ENCODE measurements around the gene SEMA5B. TPM values are rescaled to one million over a fixed set of nuclear protein-coding genes. Genes with fewer than 3 reads are reported as not detected.

The SEMA5B gene
- total and polyA plus RNA-seq, 8 donors = 0.52 to 11.0 (median 1.3) TPM

DNA sequence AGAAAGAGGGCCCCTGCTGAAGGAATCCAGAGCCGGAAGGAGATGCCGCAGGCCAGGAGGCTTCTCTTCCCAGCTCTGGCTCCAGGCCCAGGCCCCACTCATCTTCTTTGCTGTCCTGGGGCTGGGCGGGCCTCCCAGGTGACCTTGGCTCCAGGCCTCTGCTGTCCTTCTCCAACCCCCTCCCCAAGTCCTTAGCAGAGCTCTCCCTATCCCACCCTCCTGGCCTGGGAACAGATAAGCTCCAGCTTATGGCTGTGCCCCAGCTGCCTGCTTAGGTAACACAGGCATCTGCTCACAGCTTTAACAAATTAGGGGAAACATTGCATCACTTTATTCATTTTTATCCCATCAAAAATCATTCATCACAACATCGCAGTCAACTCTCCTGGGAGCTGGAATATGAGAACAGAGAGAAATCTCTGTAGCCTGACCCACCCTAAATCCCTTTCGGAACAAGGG lies 86.9 kb downstream of the SEMA5B start:
- intact Hi-C loops (cut with DNase I) = loop anchor here in 2 of 3 donors (10.0 kb wide), 2 partner anchors 84 to 314 kb away; partner anchors contain the start of gene SEMA5B (in 1 of the 2)
- TF ChIP-seq, protein P1, sequence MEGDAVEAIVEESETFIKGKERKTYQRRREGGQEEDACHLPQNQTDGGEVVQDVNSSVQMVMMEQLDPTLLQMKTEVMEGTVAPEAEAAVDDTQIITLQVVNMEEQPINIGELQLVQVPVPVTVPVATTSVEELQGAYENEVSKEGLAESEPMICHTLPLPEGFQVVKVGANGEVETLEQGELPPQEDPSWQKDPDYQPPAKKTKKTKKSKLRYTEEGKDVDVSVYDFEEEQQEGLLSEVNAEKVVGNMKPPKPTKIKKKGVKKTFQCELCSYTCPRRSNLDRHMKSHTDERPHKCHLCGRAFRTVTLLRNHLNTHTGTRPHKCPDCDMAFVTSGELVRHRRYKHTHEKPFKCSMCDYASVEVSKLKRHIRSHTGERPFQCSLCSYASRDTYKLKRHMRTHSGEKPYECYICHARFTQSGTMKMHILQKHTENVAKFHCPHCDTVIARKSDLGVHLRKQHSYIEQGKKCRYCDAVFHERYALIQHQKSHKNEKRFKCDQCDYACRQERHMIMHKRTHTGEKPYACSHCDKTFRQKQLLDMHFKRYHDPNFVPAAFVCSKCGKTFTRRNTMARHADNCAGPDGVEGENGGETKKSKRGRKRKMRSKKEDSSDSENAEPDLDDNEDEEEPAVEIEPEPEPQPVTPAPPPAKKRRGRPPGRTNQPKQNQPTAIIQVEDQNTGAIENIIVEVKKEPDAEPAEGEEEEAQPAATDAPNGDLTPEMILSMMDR (IDR thresholded peaks at IDR 0.05) = no peak
- Histone ChIP-seq H3K27me3 (no peaks in the 10 kb centered on the region), H3K4me1 (no peaks in the 10 kb centered on the region), H3K36me3 (no peaks in the 10 kb centered on the region), H3K27ac (no peak overlapping the region), H3K4me3 (no peak overlapping the region), H3K9me3 (no peaks in the 10 kb centered on the region)
- FAIRE-seq (no peak), ATAC-seq (no peak), DNase-seq (no peak)
- 70 to 79% methylated on average over 5 of the region's 5 CpGs for WGBS, 2 donors

DNA sequence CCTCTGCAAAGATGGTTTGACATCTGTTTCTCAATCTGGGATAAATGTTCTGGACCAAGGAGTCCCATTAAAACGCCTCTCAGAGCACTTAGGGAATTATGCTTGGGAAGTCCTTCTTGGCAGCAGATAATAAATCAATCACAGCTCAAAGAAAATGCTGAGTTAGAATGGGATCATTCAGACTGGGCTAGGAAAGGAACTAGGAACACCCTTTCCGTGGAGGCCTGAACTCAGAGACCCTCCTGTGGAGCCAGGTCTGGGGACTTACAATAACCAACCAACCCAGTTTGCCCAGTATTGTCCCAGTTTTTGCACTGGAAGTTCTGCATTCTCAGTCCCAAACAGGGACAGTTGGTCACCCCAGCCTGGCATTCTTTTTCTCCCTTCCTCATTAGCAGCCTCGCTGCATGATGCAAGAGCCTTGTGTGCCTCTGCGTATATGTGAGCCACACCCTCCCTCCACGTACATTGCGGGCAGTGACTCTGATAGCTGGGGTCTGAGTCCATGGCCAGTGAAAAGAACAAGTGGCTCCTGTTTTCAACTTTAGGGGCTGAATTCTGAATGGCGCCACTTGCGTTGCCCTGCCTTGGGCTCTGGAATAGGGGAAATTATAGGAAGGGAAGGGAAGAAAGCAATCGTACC lies 88.7 kb downstream of the SEMA5B start:
- DNase-seq (no peak), ATAC-seq (peak in 1 of 4 donors; percentile 17)
- H3K4me3 ChIP-seq = no peak overlapping the region

DNA sequence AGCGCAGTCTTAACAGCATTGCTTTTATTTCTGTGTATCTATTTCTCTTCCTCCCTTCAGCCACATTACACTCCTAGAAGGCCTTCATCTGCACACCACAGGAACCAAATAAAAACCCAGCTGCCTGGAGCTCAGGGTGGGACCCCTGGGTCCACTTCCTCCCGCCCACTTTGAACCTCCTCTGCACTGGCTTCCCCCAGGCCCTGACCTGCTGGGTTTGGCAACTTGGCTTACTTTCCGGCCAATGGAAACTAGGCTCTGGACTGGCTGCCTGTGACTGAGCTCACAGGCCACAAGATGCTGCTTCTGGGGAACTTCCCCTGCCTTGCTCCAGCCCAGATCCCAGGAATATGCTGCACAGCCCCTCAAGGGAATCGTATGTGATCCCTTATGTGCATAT lies 89.8 kb downstream of the SEMA5B start:
- WGBS, 2 donors = 90% methylated on average over 4 of the region's 4 CpGs
- DNase-seq = no peak

More for the DNA sequence above, 88.7 kb downstream of the SEMA5B start:
- Histone ChIP-seq H3K9me3 (no peaks in the 10 kb centered on the region), H3K27ac (no peak overlapping the region), H3K27me3 (no peaks in the 10 kb centered on the region), H3K4me1 (no peaks in the 10 kb centered on the region), H3K36me3 (no peaks in the 10 kb centered on the region)
- no peak for FAIRE-seq
- TF ChIP-seq, protein P1 (IDR thresholded peaks at IDR 0.05) = no peak
- intact Hi-C loops (cut with DNase I) = no loop called here
- 77 to 83% methylated on average over 9 of the region's 9 CpGs for WGBS, 2 donors

DNA sequence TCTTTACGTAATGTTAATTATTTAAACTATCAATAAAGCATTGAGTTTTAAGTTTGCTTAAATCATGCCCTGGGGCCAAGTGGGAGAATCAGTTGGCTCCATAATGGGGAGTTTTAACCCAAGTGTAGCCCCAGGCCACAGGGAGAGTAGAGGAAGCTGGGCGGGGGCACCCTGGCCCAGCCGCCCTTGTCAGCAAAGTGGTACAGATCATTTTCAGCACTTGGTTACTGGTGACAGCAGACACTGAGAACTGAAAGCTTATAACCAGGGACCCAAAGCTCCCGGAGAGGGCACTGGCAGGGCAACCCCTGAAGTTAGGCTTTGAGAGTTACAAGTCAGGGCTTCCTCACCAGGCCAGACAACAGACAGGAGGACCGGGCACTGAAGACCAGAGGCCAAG lies 90.6 kb downstream of the SEMA5B start:
- no peak for FAIRE-seq
- TF ChIP-seq, protein P1 (IDR thresholded peaks at IDR 0.05) = no peak
- Histone ChIP-seq H3K4me1 (no peaks in the 10 kb centered on the region), H3K36me3 (no peaks in the 10 kb centered on the region), H3K9me3 (no peaks in the 10 kb centered on the region), H3K27me3 (no peaks in the 10 kb centered on the region), H3K4me3 (no peak overlapping the region), H3K27ac (no peak overlapping the region)
- no peak for ATAC-seq
- WGBS, 2 donors = 88 to 92% methylated on average over 5 of the region's 5 CpGs
- intact Hi-C loops (cut with DNase I) = no loop called here
- no peak for DNase-seq

More for the DNA sequence above, 89.8 kb downstream of the SEMA5B start:
- TF ChIP-seq, protein P1 (IDR thresholded peaks at IDR 0.05) = no peak
- no peak overlapping the region for H3K4me3 ChIP-seq
- FAIRE-seq (no peak), ATAC-seq (no peak)
- no peaks in the 10 kb centered on the region for H3K9me3 ChIP-seq
- no peaks in the 10 kb centered on the region for H3K36me3 ChIP-seq
- H3K27ac ChIP-seq = no peak overlapping the region
- H3K27me3 ChIP-seq = no peaks in the 10 kb centered on the region
- intact Hi-C loops (cut with DNase I) = no loop called here
- H3K4me1 ChIP-seq = no peaks in the 10 kb centered on the region

DNA sequence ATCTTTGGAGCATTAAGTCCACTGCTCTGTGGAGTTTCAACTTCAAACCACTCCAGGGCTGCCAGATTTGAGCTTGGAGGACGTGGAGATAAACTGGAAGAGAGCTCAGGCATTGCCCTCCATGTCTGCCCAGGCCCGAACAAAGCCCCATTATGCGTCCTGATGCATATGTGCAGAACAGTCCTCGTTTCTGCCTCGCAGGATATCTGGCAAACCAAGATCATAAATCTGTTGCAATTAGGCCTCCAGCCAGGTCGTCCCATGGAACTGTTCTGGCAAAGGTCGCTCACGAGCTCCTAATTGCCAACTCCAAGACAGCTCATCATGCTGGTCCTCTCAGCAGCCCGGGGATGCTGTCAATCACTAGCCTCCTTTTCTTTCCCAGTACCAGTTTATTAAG lies 91.2 kb downstream of the SEMA5B start:
- no peaks in the 10 kb centered on the region for H3K36me3 ChIP-seq
- H3K27ac ChIP-seq = no peak overlapping the region
- intact Hi-C loops (cut with DNase I) = no loop called here
- no peaks in the 10 kb centered on the region for H3K27me3 ChIP-seq
- TF ChIP-seq, protein P1 (IDR thresholded peaks at IDR 0.05) = no peak
- no peak overlapping the region for H3K4me3 ChIP-seq
- DNase-seq (peak in 1 of 6 donors; percentile 41), ATAC-seq (peak in 2 of 4 donors; percentile 57 to 71), FAIRE-seq (no peak)
- no peaks in the 10 kb centered on the region for H3K9me3 ChIP-seq
- H3K4me1 ChIP-seq = no peaks in the 10 kb centered on the region
- WGBS, 2 donors = 39 to 48% methylated on average over 9 of the region's 9 CpGs
